GM21423 (cell line): ENCODE measurements around the gene COL8A1.
A peak's percentile ranks its signal among the peaks of the same experiment; 100 is the strongest.

Experiments
- ATAC-seq: cut with Tn5 transposase; IDR thresholded peaks from one replicate; pipeline ENCODE4 v1.9.1; 2021; ENCODE audit warnings: mild to moderate bottlenecking, moderate library complexity; ENCODE audit not compliant: unreplicated experiment

The COL8A1 gene

DNA sequence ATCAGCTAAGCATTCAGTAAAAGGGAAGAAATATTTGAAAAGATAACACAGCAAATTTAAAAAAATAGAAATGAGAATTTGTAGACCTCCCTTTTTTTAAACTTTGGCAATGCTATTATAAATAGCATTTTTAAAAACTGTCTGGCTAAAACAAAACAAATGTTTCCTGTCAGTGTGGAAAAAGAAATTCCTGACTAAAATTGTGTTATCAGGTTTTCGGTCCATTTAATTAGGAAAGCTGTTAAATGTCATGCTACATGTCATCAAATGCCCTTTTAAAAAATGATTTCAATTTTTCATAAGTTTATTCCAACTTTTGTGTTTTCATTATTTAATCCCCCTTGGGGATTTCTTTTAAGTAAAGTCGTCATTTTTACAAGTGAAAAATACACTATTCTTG, 29.6 kb downstream of the COL8A1 start:
- ATAC-seq, result no peak

DNA sequence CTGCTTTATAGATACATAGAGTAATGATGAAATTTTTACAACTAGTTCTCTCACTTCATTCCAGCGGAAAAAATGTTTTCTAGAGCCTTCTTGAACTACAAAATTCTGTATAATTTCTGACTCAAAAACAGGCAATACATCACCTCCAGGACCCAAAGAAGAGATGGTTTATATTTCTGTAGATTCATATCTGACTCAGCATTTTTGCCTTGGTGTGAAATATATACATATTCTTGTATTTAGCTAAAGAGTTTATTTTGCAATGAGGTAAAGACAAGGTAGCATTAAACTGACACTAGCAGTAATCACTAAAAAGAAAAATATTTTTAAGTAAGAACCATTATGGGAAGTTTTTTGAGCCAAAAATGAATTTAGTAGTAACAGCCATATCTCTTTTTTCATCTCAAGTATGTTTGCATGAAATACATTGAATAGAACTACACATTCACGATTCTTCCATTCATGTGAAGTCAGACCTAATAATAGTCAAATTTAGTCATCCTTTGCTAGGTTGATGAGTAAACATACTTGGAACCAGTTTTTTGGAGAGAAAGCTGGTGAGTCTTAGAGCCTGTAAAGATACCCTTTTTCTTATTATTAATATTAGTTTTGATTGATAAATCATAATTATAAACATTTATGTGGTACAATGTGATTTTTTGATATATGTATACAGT, 31.6 kb downstream of the COL8A1 start:
- ATAC-seq, result no peak

DNA sequence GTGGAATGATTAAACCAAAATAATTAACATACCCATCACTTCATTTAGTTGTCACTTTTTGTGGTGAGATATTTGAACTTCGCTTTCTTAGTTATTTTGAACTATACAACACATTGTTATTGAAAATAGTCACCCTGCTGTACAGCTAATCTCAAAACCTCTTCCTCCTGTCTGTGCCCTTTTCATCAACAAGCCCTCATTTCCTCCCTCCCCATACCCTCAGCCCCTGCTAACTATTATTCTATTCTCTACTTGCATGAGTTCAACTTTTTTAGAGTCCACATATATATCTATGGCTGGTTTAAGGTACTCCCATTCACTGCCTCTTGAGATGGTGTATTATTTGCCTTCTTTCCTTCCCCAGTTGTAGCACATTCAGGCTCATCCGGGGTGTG, 32.2 kb downstream of the COL8A1 start:
- no peak for ATAC-seq

DNA sequence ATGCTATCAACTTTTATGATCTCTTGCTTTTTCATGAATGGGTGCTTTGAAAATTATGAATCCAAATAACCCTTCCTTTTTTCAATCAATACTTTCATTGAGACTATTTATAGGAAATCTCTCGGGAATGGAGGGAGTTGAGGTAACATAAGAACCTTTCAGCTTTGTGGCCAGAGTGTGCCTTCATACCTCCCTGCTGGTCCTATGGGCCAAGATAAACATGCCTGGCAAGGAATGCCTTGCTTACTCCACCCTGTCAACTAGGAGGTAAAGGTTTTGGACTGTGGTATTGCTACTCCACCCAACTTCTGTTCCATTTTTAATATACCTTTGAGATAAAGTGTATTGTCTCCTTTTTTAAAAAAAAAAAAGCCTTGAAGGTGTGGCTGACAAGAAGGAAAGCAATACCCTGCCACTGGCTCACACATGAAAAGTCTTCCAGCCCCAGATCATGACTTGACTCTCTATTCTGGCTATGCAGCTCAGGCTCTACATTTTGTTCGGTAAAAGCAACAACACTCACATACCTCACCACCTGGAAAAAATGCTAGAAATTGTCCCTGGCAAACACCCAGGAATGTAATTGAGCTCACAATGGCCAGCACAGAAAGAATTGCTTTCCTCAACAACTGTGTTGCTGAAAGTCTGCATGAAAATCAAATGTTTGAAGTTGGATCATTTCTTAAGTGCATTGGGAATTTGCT, 35.8 kb downstream of the COL8A1 start:
- ATAC-seq, result no peak

DNA sequence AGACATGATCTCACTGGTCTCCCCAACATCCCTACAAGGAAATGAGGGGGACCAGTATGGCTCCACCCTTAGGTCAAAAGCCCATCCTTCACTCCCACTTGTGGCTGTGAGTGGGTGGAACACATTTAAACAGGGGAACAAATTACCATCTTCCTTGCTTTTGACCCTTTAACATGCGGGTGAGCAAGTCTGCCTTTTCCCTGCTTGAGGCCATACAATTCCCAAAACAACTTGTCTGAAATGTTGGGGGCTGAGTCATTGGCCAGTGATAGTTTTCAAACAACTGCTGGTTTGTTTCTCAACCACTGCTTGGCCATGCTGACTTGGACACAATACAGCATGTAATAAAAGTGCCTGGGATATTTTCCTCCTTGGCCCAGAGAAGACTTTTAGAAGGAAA, 39.6 kb downstream of the COL8A1 start:
- ATAC-seq, result no peak

DNA sequence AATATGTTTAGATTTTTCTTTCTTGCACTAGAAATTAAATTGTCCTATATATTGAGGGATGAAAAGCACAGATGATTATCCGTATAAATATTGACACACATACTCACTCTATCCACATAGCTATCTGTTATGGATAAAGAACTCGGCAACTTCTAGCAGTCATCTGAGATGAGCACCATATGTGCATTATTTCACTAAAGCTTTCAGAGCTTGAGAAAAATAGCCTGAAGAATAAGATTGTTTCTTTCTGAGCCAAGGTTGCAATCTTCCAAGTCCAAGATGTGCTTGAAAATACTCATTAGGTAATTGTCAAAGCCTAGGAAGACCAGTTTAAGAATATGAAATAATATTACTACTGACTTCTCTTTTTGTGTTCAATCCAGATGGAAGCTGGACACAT, 40.5 kb downstream of the COL8A1 start:
- ATAC-seq, result no peak

DNA sequence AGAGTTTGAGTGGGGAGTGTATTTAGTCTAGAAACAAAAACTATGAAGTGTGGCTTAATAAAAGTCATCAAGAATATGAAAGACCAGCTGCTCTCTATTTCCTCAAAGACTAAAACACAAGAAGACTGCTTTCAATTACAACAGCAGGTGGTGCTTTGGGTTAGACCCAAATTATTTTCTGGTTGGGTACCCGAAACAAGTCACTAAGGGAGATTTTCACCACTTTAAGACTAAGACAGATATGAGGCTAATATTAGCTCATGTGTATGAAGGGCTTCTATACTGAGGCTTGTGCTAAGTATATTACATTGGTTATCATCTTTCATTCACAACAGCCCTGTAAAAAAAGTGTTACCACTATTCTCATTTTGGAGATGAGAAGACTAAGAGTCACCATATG, 43.1 kb downstream of the COL8A1 start:
- ATAC-seq, result peak; percentile 43

DNA sequence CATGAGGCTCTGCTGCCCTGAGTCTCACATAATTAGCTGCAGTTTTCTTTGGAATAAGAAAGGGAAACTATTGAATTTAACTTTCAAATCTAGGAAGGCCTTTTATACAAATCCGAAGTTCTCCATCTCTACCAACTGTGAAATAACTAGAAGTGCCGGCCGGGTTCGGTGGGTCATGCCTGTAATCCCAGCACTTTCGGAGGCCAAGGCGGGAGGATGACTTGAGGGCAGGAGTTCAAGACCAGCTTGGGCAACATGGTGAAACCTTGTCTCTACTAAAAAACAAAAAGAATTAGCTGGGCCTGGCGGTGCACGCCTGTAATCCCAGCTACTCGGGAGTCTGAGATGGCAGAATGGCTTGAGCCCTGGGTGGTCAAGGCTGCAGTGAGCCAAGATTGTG, 43.6 kb downstream of the COL8A1 start:
- no peak for ATAC-seq

DNA sequence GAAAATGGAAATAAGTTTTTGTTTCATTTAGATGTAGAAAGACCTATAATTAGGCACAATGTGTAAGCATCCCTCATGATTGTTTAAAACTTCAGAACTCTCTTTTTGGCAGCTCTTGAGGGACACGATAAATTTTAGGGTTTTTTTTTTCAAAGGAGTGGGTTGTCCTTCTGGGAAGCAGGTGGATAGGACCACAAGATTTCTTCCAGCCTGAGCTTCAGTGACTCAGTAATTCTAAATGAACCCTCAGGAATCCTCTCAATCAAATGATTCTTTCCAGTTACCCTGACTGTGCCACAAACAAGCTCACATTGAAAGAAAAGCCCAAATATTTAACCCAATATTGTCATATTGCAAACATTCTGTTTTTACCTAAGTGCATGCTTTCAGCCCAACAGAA, 45.1 kb downstream of the COL8A1 start:
- no peak for ATAC-seq

DNA sequence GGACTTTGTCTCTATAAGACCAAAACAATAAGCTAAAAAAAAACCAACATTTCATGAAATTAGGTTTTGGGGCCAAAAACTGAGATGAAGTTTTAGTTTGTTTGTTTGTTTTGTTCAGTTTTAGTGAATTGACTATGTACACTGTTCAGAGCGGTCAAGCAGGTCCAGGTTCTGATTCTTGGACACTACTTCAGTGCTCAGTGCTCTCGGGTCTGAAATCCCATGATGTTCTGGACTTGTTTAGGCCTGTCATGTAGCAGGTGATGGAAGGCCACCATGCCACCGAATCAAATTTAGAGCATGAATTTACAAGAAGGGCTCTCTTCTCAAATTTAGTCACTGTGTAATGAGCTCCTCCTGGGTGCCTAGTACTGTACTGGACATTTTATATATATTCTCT, 45.5 kb downstream of the COL8A1 start:
- ATAC-seq, result no peak

DNA sequence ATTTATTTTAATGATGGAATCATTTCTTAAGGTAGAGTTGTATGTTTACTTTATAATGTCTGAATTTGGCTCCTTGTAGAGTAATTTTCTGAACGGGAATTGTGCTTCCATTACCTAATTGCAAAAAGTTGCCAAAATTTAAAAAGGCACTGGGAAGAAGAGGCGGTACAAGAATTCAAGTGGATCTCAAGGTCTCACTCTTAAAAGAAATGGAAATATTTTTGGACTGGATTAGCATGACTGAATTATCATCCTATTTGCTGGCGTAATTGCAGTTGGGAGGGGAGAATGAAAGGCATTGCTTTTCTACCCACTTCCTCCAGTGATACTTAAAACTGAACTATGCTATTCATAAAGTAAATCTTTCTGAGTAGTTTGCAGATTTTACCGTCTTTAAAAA, 46.2 kb downstream of the COL8A1 start:
- no peak for ATAC-seq

DNA sequence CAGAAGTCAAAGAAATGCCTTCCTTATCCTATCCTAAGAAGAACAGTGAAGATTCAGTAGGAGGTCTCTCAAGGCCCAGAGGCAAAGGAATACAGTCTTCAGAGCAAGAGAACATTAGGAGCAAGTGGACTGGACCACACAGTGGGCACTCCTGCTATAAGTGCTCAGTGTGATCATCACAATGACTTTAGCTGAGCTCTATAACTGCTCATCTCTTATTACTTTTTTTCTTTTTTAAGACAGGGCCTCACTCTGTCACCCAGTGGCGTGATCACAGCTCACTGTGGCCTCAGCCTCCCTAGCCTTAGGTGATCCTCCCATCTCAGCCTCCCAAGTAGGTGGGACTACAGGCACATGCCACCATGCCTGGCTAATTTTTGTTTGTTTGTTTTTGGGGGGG, 48.1 kb downstream of the COL8A1 start:
- no peak for ATAC-seq

DNA sequence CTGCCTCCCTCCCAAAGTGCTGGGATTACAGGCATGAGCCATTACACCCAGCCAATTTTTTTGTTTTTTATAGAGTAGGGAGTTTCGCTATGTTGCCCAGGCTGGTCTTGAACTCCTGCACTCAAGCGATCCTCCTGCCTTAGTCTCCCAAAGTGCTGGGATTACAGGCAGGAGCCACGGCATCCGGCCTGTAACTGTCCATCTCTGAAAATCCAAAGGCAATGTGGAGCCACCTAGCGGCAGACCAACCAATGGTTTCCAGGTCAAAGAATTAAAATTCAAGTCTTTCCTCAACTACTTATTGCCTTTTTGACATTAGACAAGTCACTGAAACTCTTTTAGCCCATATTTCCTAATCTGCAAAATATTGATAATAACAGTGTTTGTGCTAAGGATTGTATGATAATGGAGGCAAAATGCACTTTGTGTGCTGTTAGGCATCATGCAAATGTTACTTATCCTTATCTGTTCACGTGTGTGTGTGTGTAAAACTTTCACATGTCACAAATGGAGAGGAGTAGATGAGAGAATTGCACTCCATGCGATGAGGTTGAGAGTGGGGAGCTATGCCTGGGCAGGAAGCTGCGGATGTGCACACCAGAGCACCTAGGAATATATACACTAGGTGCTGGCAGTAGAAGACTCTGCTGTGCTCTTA, 48.7 kb downstream of the COL8A1 start:
- peak; percentile 75 for ATAC-seq

DNA sequence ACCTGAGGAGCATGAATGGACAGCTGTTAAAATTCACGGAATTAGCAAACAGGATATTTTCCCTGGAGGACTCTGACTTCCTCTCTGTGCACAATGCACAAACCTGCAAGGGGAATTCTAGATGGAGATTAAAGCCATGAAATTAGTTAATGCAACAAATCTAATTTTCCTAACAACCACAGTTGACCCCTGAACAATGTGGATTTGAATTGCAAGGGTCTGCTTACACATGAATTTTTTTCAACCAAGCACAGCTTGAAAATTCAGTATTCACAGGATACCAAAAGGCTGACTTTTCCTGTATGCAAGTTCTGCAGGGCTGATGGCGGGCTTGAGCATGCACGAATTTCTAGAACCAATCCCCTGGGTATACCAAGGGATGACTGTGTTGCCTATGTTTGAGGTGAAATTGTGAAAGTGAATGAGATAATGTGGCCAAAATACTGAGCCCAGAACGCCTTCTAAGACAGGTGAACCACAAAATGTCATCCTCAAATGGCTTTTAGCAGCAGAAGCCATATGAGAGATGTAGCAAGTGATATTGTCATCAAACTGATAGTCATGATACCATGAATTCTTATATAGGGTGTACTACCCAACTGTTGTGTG, 52.5 kb downstream of the COL8A1 start:
- no peak for ATAC-seq

DNA sequence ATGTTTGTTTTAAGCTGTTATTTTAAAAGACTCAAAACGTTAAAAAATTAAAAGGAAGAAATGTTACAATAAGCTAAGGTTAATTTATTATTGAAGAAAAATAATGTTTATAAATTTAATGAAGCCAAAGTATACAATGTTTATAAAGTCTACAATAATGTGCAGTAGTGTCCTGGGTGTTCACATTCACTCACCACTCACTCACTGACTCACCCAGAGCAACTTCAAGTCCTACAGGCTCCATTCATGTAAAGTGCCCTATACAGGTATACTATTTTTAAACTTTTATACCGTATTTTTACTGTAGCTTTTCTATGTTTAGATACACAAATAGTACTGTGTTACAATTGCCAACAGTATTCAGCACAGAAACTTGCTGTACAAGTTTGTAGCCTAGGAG, 55.2 kb downstream of the COL8A1 start:
- no peak for ATAC-seq

DNA sequence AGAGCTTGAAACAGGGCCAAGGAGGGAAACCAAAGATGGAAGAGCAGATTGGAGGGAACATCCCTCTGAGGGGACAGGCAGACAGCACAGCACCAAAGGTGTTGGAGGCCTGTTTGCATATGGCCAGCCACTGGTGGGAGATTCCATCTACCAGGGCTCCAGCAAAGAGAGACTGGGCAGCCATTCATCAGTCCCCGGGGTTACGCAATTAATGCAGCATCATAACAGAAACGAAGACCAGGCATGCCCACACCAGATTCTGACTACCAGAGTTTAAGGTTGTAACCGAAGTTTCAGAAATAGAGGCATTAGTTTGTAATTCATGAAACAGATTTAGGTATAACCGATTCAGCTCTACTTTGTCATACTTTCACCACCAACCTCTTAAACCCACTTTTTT, 58.1 kb downstream of the COL8A1 start:
- ATAC-seq, result no peak

DNA sequence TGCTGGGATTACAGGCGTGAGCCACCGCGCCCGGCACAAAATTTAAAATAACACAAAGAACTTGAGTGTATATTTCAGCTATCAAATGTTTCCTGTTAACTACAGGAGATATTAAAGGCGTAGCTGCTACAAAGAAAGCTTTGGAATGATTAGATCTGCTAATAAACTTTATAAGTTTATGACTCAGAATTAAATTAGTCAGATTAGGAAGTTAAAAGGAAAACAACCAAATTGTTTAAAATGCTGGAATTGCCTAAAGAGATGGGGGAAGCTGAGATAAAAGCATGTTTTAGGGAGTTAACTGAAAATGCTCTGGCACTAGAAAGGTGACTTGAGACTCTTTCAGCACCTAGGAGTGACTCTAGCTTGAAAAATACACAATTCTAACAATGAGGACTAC, 58.9 kb downstream of the COL8A1 start:
- no peak for ATAC-seq

DNA sequence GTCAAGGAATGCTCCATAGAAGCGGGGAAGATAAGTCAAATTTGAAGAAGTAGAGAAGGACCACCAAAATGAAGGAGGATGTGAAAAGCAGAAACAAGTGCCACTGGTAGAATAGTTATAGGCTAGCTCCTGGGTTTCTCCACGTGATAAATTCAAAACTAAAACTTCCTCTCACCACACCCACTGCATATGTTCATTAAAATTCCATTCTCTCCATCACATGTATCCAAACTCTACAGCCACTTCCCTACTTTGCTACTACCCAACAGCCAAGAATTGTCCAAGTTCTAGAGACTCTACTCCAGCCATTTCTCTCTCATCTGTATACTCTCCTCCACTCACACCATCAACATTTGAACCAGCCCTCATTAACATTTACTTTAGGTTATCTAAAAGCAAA, 60.5 kb downstream of the COL8A1 start:
- no peak for ATAC-seq

DNA sequence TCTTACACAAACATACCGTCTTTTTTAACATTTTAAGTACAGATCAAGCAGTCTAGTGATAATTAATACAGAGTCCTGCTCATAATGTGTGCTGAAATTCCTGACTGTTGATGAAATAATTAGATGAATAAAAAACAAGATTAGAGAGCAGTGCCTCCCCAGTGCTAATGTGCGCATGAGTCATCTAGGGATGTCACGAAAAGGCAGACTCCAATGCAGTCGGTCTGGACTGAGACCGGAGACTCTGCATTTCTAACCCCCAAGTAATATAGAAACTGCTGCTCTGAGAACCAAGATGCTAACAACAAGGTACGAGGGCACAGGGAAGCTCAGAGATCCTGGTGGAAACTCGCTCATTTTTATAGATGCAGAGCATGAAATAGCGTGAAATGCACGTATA, 61.4 kb downstream of the COL8A1 start:
- ATAC-seq, result no peak

DNA sequence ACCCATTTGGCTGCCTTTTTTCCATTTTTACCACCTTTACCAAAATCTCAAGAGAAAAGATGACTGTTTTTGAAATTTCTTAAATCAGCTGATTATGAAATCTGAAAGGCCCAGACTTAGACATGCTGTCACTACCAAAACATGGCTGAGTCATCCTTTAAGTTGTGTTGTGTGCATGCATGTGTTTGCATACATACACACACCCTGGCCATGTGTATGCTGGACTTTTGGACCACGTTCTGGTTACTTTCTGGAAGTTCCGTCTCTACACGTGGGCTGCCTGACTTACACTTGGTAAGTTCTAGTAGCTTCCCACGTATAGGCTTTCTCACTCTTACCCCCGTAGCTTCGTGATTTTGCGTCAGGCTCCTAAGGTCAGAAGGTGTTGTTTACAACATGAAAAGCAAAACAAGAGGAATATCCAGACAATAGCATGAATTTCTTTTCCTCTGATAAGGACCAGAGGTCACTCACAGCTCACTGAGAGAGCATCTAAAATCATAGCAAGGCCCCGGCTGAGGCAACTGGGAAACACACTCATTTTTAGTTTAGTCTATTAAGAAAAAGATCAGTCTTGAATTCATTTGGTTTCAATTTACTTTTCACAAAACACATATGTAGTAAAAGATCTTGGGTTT, 62.4 kb downstream of the COL8A1 start:
- no peak for ATAC-seq
